ENCODE measurements around the gene VAT1L.

The VAT1L gene

GRCh38 chr16:77787452-77787851 is 912 bp upstream of the VAT1L start:
- H3K4me3 ChIP-seq (ENCODE audit: low read depth, low read length), result no peak overlapping the region
- DNase-seq (ENCODE audit: low read depth), result no peak
- TF ChIP-seq CTCF (IDR thresholded peaks at IDR 0.05; ENCODE audit: insufficient read depth, low read depth, low read length, missing control alignments), result no peak

GRCh38 chr16:77789085-77790008 is 983 bp downstream of the VAT1L start:
- no peak for TF ChIP-seq CTCF (IDR thresholded peaks at IDR 0.05; ENCODE audit: insufficient read depth, low read depth, low read length, missing control alignments)
- DNase-seq (ENCODE audit: low read depth), result no peak
- H3K4me3 ChIP-seq (ENCODE audit: low read depth, low read length), result no peak overlapping the region

GRCh38 chr16:77790009-77790372 is 1.6 kb downstream of the VAT1L start:
- TF ChIP-seq CTCF (IDR thresholded peaks at IDR 0.05; ENCODE audit: insufficient read depth, low read depth, low read length, missing control alignments), result no peak
- H3K4me3 ChIP-seq (ENCODE audit: low read depth, low read length), result no peak overlapping the region
- DNase-seq (ENCODE audit: low read depth), result no peak

GRCh38 chr16:77790912-77791311 is 2.5 kb downstream of the VAT1L start:
- no peak for DNase-seq (ENCODE audit: low read depth)
- TF ChIP-seq CTCF (IDR thresholded peaks at IDR 0.05; ENCODE audit: insufficient read depth, low read depth, low read length, missing control alignments), result no peak
- H3K4me3 ChIP-seq (ENCODE audit: low read depth, low read length), result no peak overlapping the region

- no peak for TF ChIP-seq CTCF (IDR thresholded peaks at IDR 0.05; ENCODE audit: insufficient read depth, low read depth, low read length, missing control alignments)
- DNase-seq (ENCODE audit: low read depth), result no peak
These were observed 5.1 kb downstream of the VAT1L start for GRCh38 chr16:77793417-77793816.

GRCh38 chr16:77794586-77794985 is 6.2 kb downstream of the VAT1L start:
- TF ChIP-seq CTCF (IDR thresholded peaks at IDR 0.05; ENCODE audit: insufficient read depth, low read depth, low read length, missing control alignments), result no peak
- no peak overlapping the region for H3K4me3 ChIP-seq (ENCODE audit: low read depth, low read length)
- no peak for DNase-seq (ENCODE audit: low read depth)

More at GRCh38 chr16:77793417-77793816, 5.1 kb downstream of the VAT1L start:
- H3K4me3 ChIP-seq (ENCODE audit: low read depth, low read length), result no peak overlapping the region

GRCh38 chr16:77801817-77802216 is 13.5 kb downstream of the VAT1L start:
- no peak overlapping the region for H3K4me3 ChIP-seq (ENCODE audit: low read depth, low read length)
- TF ChIP-seq CTCF (IDR thresholded peaks at IDR 0.05; ENCODE audit: insufficient read depth, low read depth, low read length, missing control alignments), result no peak
- no peak for DNase-seq (ENCODE audit: low read depth)

Measured in GM12865 (cell line).